GM23248 (cell line): ENCODE results near the gene PAK1. TPM values are rescaled to one million over a fixed set of nuclear protein-coding genes. Genes with fewer than 3 reads are reported as not detected.

ENCODE experiments used
- DNase-seq: peaks from one replicate; pipeline ENCODE4 v3.0.0-alpha.2; 2015
- H2AFZ ChIP-seq: fragments of 200-600 bp; sonication (generic); 2 replicates; pipeline ENCODE4 v1.6.1; 2016; ENCODE audit warnings: antibody characterized with exemption
- H3F3A ChIP-seq: fragments of 200-600 bp; sonication (generic); 2 replicates; pipeline ENCODE4 v1.6.1; 2016; ENCODE audit warnings: mild to moderate bottlenecking, antibody characterized with exemption, mixed run types; ENCODE audit not compliant: insufficient read depth
- H3K27ac ChIP-seq: fragments of 200-600 bp; sonication (generic); 2 replicates; pipeline ENCODE4 v1.5.1; 2016; ENCODE audit warnings: mild to moderate bottlenecking
- H3K27me3 ChIP-seq: fragments of 200-600 bp; sonication (generic); replicated peaks from 2 replicates; pipeline ENCODE4 v1.6.1; 2016; ENCODE audit warnings: mild to moderate bottlenecking; ENCODE audit not compliant: insufficient read depth
- H3K36me3 ChIP-seq: fragments of 200-600 bp; sonication (generic); 2 replicates; pipeline ENCODE4 v1.6.1; 2016; ENCODE audit warnings: low read depth, mild to moderate bottlenecking
- H3K4me1 ChIP-seq: fragments of 200-600 bp; sonication (generic); 2 replicates; pipeline ENCODE4 v1.6.1; 2016; ENCODE audit warnings: mild to moderate bottlenecking; ENCODE audit not compliant: insufficient read depth
- H3K4me2 ChIP-seq: fragments of 200-600 bp; sonication (generic); one replicate; pipeline ENCODE4 v1.6.1; 2016; ENCODE audit warnings: mild to moderate bottlenecking; ENCODE audit not compliant: unreplicated experiment
- H3K4me3 ChIP-seq: fragments of 200-600 bp; sonication (generic); 2 replicates; pipeline ENCODE4 v1.5.1; 2016; ENCODE audit warnings: mild to moderate bottlenecking
- H3K79me2 ChIP-seq: fragments of 200-600 bp; sonication (generic); 2 replicates; pipeline ENCODE4 v1.6.1; 2016; ENCODE audit warnings: mild to moderate bottlenecking; ENCODE audit not compliant: insufficient read depth
- H3K9ac ChIP-seq: fragments of 200-600 bp; sonication (generic); 2 replicates; pipeline ENCODE4 v1.6.1; 2016; ENCODE audit warnings: mild to moderate bottlenecking
- H3K9me2 ChIP-seq: fragments of 200-600 bp; sonication (generic); 2 replicates; pipeline ENCODE4 v1.6.1; 2016; ENCODE audit warnings: mixed run types, mild to moderate bottlenecking, moderate library complexity; ENCODE audit not compliant: insufficient read depth
- H3K9me3 ChIP-seq: fragments of 200-600 bp; sonication (generic); one replicate; pipeline ENCODE4 v1.6.1; 2017; ENCODE audit warnings: low read depth
- H4K20me1 ChIP-seq: fragments of 200-600 bp; sonication (generic); 2 replicates; pipeline ENCODE4 v1.6.0; 2016; ENCODE audit not compliant: insufficient read depth
- EZH2 ChIP-seq: fragments of 200-600 bp; sonication (generic); IDR thresholded peaks from 2 replicates; pipeline ENCODE4 v1.6.1; 2018; ENCODE audit warnings: antibody characterized with exemption, mild to moderate bottlenecking; ENCODE audit not compliant: insufficient read depth, poor library complexity, severe bottlenecking
- EZH2phosphoT487 ChIP-seq: fragments of 200-600 bp; sonication (generic); IDR thresholded peaks from 2 replicates; pipeline ENCODE4 v1.6.1; 2018; ENCODE audit warnings: antibody characterized with exemption, moderate library complexity, mild to moderate bottlenecking, low read depth; ENCODE audit not compliant: insufficient read depth
- WGBS, 2 experiments: methylation state at CpG; one replicate each; pipeline ENCODE4 v1.1.6; 2015 to 2017; ENCODE audit warnings: low lambda C conversion rate in 2 of 2, low coverage in 1 of 2; ENCODE audit errors: missing lambda C conversion rate in 2 of 2; 5-methylcytosine and 5-hydroxymethylcytosine counted together
- in situ Hi-C: fragments of 300-500 bp; cut with MboI; formaldehyde crosslinking; loops from 2 replicates; pipeline ENCODE4 v1.15.0; 2020
- polyA plus RNA-seq: library from polyadenylated mRNA; unstranded; fragments of >200 nt; fragmentation: Nextera tagmentation; extraction: Ambion mirVana; gene quantifications from 2 replicates; pipeline ENCODE4 v1.2.1, GENCODE V29; 2016
- total RNA-seq: library from RNA; depleted of rRNA; stranded (reverse); fragments of >200 nt; shearing (Covaris generic); gene quantifications from 2 replicates; pipeline ENCODE4 v1.2.3, GENCODE V29; 2014

The PAK1 gene
- total and polyA plus RNA-seq, 2 experiments from 2014 or later = 20.3 to 23.8 TPM

- Histone ChIP-seq H3K4me1 (no peaks in the 10 kb centered on the region), H2AFZ (no peak overlapping the region), H3K9me2 (no peaks in the 10 kb centered on the region), H3K4me3 (no peak overlapping the region), H3K9me3 (no peaks in the 10 kb centered on the region), H3K36me3 (no peaks in the 10 kb centered on the region), H3F3A (no peaks in the 10 kb centered on the region), H3K4me2 (no peak overlapping the region), H3K27me3 (peaks cover 36% of the 10 kb centered on the region), H3K27ac (no peak overlapping the region), H3K9ac (no peak overlapping the region), H3K79me2 (no peaks in the 10 kb centered on the region), H4K20me1 (no peaks in the 10 kb centered on the region)
- TF ChIP-seq EZH2 (no peak), EZH2phosphoT487 (no peak)
- DNase-seq = no peak
- WGBS, 2 experiments = 44 to 46% methylated on average over 5 of the region's 5 CpGs
- in situ Hi-C loops = no loop called here
Measured at GRCh38 chr11:77457340-77457739, 16.6 kb downstream of the PAK1 start.

- in situ Hi-C loops = no loop called here
- peaks cover 36% of the 10 kb centered on the region for H3K27me3 ChIP-seq
Measured at GRCh38 chr11:77455740-77456139, 18.2 kb downstream of the PAK1 start.

GRCh38 chr11:77454867-77455655, 18.8 kb downstream of the PAK1 start:
- Histone ChIP-seq H2AFZ (no peak overlapping the region), H3K36me3 (no peaks in the 10 kb centered on the region), H3K9ac (no peak overlapping the region), H3K4me2 (no peak overlapping the region), H3K9me3 (no peaks in the 10 kb centered on the region), H3K9me2 (no peaks in the 10 kb centered on the region), H3K27me3 (peaks cover 36% of the 10 kb centered on the region), H3K4me3 (no peak overlapping the region), H3K79me2 (no peaks in the 10 kb centered on the region), H4K20me1 (no peaks in the 10 kb centered on the region), H3K27ac (no peak overlapping the region), H3F3A (no peaks in the 10 kb centered on the region), H3K4me1 (no peaks in the 10 kb centered on the region)
- TF ChIP-seq EZH2 (no peak), EZH2phosphoT487 (no peak)
- in situ Hi-C loops = no loop called here
- no peak for DNase-seq
- 32 to 38% methylated on average over 4 of the region's 4 CpGs for whole genome bisulfite sequencing, 2 experiments

More at GRCh38 chr11:77455740-77456139, 18.2 kb downstream of the PAK1 start:
- no peak for TF ChIP-seq EZH2
- TF ChIP-seq EZH2phosphoT487 = no peak
- Histone ChIP-seq H3F3A (no peaks in the 10 kb centered on the region), H3K79me2 (no peaks in the 10 kb centered on the region), H3K4me1 (no peaks in the 10 kb centered on the region), H4K20me1 (no peaks in the 10 kb centered on the region), H3K4me2 (no peak overlapping the region), H3K36me3 (no peaks in the 10 kb centered on the region), H3K4me3 (no peak overlapping the region), H3K9me2 (no peaks in the 10 kb centered on the region), H2AFZ (no peak overlapping the region), H3K27ac (no peak overlapping the region), H3K9ac (no peak overlapping the region), H3K9me3 (no peaks in the 10 kb centered on the region)
- no peak for DNase-seq

- H3F3A ChIP-seq = no peaks in the 10 kb centered on the region
- H3K27me3 ChIP-seq = peaks cover 6% of the 10 kb centered on the region
- H3K9ac ChIP-seq = no peak overlapping the region
- TF ChIP-seq EZH2 (no peak), EZH2phosphoT487 (no peak)
- no peak overlapping the region for H2AFZ ChIP-seq
- H4K20me1 ChIP-seq = no peaks in the 10 kb centered on the region
- H3K4me3 ChIP-seq = no peak overlapping the region
- H3K9me2 ChIP-seq = no peaks in the 10 kb centered on the region
- H3K27ac ChIP-seq = no peak overlapping the region
- no peaks in the 10 kb centered on the region for H3K79me2 ChIP-seq
- in situ Hi-C loops = no loop called here
- H3K4me1 ChIP-seq = no peaks in the 10 kb centered on the region
- 69 to 80% methylated on average over 1 of the region's 1 CpG for WGBS, 2 experiments
- no peaks in the 10 kb centered on the region for H3K9me3 ChIP-seq
- no peaks in the 10 kb centered on the region for H3K36me3 ChIP-seq
- H3K4me2 ChIP-seq = no peak overlapping the region
- no peak for DNase-seq
Measured at GRCh38 chr11:77450227-77450626, 23.7 kb downstream of the PAK1 start.
